Spleen (tissue), 7 donors: Measurements from ENCODE around the gene METTL6.

ENCODE experiments used
- CTCF ChIP-seq, 11 experiments: fragments of 200-600 bp in 7 of 11; fragments of 450-650 bp in 4 of 11; sonication (generic) in 4 of 11; IDR thresholded peaks in 8 of 11; conservative IDR thresholded peaks in 3 of 11; 1 replicate in 7 of 11; 2 replicates in 4 of 11; pipeline versions ENCODE4 v1.4.0 to v1.8.0; 2016 to 2021; ENCODE audit warnings: antibody characterized with exemption in 11 of 11, inconsistent platforms in 4 of 11, mild to moderate bottlenecking in 1 of 11
- POLR2A ChIP-seq, 3 donors: fragments of 450-650 bp; IDR thresholded peaks; one replicate each; pipeline ENCODE4 v1.5.1; 2017; ENCODE audit warnings: antibody characterized with exemption in 3 of 3, mild to moderate bottlenecking in 1 of 3
- POLR2AphosphoS5 ChIP-seq, 3 donors: sonication (generic); formaldehyde crosslinking; IDR thresholded peaks; one replicate each; pipeline ENCODE4 v1.5.1; 2017; ENCODE audit warnings: antibody characterized with exemption in 3 of 3
- donor health status: DM: no; HTN: no; CAD: no; lungs with moderate emphysema.
- donor health status: DM: no; HTN: no; CAD: no.
- donor health status: DM: no; HTN: no; CAD: no.

- TF ChIP-seq CTCF (IDR thresholded peaks at IDR 0.05 in 8 of 11, conservative IDR thresholded peaks at IDR 0.05 in 3 of 11) (no peak), POLR2A (IDR thresholded peaks at IDR 0.05) (no peak), POLR2AphosphoS5 (IDR thresholded peaks at IDR 0.05) (no peak)
Observed at GRCh38 chr3:15465876-15466585, 38.7 kb upstream of the METTL6 start.
